ENCODE measurements around the gene FARP1.

- TF ChIP-seq CTCF (IDR thresholded peaks at IDR 0.05) (no peak), POLR2A (IDR thresholded peaks at IDR 0.05) (no peak)
Measured at GRCh38 chr13:98199480-98199879, 56.6 kb downstream of the FARP1 start.
